Measurements from ENCODE around the gene PXK.

DNA sequence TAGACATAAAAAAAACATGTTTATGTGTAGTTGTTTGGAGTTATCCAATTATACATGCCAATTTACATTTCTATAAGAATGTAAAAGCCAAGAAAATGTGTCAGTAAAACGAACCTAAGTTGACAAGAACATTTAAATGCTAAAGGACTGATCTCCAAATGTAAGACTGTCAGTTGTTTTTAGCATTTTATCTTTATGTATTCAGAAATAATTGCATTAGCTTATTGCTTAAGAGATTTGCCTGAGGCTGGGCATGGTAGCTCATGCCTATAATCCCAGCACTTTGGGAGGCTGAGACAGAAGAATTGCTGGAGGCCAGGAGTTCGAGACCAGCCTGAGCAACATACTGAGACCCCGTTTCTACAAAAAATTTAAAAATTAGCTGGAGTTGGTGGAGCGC, 26.9 kb downstream of the PXK start:
- TF ChIP-seq POLR2A (IDR thresholded peaks at IDR 0.05) = no peak
- TF ChIP-seq, protein P1, sequence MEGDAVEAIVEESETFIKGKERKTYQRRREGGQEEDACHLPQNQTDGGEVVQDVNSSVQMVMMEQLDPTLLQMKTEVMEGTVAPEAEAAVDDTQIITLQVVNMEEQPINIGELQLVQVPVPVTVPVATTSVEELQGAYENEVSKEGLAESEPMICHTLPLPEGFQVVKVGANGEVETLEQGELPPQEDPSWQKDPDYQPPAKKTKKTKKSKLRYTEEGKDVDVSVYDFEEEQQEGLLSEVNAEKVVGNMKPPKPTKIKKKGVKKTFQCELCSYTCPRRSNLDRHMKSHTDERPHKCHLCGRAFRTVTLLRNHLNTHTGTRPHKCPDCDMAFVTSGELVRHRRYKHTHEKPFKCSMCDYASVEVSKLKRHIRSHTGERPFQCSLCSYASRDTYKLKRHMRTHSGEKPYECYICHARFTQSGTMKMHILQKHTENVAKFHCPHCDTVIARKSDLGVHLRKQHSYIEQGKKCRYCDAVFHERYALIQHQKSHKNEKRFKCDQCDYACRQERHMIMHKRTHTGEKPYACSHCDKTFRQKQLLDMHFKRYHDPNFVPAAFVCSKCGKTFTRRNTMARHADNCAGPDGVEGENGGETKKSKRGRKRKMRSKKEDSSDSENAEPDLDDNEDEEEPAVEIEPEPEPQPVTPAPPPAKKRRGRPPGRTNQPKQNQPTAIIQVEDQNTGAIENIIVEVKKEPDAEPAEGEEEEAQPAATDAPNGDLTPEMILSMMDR (IDR thresholded peaks at IDR 0.05) = no peak
